NCI-H446 treated with DMSO at 0.1 percent for 48 hours (cell line): Measurements from ENCODE around the gene PLCG2.

ENCODE experiments used
- DNase-seq: peaks from one replicate; lab custom pipeline; 2025; lab: John Stamatoyannopoulos, UW

PLCG2 gene

DNA sequence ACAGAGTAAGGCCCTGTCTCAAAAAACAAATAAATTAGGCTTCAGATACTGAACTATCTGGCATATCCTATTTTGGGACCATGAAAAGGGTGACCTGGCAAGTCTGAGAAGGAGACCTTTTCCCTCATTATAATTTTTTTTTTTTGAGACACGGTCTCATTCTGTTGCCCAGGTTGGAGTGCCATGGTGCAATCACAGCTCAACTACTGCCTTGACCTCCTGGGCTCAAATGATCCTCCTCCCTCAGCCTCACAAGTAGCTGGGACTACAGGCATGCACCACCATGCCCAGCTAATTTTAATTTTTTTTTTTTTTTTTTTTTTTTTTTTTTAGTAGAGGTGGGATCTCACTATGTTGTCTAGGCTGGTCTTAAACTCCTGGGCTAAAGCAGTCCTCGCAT is 37.3 kb downstream of the PLCG2 start:
- no peak for DNase-seq

DNA sequence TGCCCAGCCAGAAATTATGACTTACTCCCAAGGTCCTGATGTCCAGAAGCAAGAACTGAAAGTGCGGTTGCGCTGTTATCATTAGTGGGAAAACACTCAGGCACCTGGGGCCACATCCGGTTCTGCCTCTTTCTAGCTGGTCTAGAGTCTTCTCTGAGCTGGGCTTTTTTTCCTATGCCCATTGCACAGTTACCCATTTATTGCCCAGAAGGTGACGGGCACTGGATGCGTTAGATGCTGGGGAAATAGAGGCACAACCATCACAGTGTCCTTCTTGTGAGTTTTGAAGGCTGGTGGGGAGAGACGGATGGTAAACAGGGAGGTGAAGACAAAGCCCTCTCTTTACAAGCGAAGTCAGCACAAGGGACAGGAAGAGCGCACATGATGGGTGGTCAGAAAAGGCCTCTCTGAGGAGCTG is 37.7 kb downstream of the PLCG2 start:
- DNase-seq = no peak

GRCh38 chr16:81817296-81817695 is 38.2 kb downstream of the PLCG2 start:
- no peak for DNase-seq

DNA sequence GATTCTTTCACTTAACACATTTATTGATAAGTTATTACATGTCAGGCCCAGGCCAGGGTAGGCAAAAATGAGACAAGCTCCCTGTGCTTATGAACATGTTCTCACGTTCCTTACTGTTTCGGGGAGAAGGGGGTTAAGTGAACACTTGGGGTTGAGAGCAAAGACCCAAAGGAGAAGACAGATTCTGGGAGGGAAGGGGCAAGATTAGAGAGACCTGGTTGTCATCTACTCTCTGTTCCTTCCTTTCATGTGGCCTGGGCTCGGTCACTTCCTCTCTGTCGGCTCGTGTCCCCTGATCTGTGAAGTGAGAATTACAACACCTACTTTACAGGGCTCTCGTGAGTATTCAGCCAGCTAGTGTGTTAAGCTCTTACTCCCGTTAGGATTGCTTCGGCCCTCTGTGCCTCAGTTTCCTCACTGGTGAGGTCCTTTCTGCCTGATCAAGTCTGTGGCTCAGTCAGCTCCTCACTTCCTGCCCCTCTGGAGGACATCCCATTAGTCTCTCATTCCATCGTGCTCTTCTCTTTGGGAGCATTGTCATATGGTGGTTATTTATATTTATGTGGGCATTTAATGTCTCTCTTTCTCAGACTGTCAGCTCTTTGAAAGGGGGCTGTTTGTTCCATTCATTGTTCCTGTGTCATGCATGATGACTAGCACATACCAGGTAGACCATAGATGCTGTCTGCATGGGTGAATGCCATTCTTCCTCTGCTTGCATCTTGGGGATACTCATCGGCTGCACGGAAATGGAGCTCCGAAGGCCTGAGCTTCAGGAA is 38.9 kb downstream of the PLCG2 start:
- no peak for DNase-seq

- DNase-seq = no peak
Measured at GRCh38 chr16:81818568-81818896, 39.4 kb downstream of the PLCG2 start.

GRCh38 chr16:81818905-81819304 is 39.8 kb downstream of the PLCG2 start:
- no peak for DNase-seq

DNA sequence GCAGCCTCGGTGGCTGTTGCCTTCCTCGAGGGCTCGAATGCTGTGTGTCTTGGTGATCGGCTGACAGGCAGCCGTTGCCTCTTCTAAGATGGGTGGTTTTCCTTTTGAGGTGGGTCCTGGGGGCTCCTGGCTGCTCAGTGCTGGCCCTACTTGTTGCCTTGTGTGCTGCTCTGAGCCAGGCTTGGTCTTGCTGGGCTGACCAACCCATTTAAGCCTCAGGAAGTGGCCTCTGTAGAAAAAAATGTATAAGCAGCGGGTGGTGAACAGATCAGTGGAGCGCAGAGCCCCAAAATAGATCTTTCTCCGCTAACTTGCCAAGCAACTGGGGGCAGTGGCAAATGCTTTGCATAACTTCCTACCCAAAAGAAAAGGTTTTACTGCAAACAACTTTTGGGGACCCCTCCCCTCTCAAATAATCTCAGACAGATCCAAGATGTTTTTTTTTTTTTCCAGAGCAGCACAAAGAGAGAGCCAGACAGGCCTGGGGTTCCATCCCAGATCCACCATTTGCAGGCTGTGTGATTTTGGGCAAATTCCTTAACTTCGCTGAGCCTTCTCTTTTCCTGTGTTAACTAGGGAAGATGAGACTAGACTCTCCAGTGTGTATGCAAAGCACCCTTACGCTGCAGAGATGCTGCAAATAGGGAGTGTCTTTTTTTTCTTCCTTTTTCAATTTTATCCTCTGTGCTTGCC is 42.5 kb downstream of the PLCG2 start:
- DNase-seq = no peak

DNA sequence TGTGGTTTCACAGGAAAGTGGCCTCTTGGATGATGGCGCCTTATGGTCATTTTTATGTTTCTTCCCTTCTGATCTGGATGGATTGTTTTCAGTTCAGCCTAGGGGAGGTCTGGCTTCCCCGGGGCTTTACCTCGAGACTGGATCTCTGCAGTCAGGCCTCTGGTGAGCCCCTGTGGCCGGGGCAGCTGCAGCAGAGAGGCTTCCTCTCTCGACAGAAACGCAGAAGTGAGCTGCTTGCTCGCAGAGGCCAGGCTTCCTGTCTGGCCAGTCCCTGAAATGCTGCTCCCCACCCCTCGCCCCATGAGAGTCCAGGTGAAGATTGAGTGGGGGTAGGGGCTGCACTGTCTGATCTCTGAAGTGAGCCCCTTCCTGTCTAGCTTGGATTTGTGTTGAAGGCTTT is 44.0 kb downstream of the PLCG2 start:
- no peak for DNase-seq

DNA sequence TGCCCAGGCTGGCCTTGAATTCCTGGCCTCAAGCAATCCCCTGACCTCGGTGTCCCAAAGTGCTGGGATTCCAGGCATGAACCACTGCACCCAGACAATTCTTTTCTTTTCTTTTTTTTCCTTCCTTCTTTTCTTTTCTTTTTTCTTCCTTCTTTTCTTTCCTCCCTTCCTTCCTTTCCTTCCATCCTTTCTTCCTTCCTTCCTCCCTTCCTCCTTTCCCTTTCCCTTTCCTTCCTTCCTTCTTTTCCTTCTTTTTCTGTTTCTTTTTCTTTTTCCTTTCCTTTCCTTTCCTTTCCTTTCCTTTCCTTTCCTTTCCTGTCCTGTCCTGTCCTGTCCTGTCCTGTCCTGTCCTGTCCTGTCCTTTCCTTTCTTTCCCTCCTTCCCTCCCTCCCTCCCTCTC is 44.6 kb downstream of the PLCG2 start:
- DNase-seq = no peak

DNA sequence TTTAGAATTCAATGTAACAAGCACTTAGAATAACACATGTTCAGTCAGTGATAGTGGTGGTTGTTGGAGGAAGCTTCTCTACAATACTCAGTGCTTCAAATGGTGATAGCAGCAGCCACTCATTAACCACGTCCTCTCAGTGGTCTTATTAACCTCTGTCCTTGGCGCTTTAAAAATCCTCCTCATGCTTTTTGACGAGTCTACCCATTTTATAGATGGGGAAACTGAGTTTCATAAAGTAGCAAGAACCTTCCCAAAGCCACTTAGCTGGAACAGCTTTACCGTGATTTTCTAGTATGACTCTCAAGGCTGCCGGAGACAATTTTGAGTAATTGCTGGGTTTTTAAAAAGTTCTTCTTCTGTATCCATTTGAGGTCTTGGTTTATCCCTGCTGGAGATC is 47.4 kb downstream of the PLCG2 start:
- no peak for DNase-seq

DNA sequence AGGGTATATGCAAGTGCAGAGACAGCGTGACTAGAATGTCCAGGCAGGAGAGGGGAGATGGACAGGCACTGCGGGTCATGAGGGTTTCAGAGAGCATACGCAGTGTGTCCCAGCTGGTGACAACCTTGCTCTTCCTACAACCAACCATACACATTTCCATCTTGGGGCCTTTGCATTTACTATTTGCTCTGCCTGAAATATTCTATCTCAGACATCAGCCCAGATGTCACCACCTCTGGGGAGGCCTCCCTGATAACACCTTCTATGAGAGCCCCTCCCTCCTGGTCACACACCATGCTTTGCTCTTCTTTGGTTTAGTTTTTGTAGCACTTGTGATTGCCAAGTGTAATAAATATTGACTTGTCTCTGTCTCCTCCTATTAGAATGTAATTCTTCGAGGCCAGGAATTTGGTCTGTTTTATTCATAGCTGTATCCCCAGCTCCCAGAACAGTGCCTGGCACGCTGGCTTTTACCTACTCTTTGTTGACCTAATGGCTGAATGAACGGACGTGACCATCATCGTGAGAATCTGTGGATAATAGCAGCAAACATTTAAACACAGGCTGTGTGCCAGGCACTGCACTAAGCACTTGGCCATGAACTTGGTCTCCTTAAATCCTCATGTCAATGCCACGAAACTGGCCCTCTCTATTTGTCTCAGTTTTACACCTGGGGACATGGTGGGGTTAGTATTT is 51.9 kb downstream of the PLCG2 start:
- DNase-seq = no peak

DNA sequence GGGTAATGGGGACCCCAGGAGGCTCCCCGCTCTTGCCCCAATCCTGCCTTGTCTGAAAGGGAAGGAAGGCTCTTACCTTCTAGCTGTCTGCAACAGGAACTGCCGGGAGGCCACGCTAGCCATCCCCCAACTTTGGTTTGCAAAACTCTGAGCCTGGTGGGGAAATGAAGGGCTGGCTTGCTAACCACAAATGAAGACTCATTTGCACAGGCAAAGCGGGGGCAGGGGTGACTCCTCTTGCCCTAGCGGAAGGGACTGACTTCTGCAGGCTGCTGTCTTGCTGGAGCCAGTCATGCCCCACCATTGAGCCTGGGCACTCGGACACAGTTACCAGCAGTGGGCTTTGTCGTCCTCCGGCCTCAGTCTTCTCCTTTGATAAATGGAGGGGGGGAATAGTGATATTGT is 52.6 kb downstream of the PLCG2 start:
- DNase-seq = no peak

DNA sequence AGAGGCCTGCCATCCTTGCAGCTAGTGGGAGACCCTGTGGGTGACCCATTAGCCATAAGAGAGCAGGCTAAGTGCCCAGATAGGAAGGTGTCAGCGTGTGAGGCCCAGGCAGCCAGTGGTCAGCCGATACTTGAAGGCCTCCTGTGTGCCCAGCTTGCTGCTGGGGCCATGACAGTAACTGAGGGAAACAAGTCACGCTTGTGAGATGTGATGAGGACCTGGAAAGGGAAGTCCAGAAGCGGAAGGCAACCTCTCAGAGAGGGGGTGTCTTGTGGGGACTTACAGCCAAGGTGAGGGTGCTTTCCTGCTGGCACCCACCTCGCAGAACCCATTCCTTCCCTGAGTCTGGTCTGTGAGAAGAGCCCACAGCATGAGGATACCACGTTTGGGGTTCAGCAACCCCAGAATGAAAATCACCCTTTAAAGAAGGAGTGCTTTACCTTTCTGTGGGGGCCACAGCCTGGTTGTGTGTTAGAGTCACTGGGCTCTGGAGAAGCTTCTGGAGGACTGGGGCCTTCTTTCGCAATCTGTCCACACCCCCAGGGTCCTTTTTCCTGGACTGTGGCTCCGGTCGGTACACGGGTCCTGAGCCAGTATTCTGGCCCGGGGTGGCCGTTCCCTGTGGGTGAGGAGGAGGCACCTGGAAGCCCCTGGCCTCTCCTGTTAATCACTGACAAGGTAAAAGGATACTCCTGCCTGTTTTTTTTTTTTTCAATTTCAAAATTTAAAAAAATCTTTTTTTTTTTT is 53.9 kb downstream of the PLCG2 start:
- no peak for DNase-seq

- DNase-seq = no peak
Measured at GRCh38 chr16:81833751-81834150, 54.7 kb downstream of the PLCG2 start.

DNA sequence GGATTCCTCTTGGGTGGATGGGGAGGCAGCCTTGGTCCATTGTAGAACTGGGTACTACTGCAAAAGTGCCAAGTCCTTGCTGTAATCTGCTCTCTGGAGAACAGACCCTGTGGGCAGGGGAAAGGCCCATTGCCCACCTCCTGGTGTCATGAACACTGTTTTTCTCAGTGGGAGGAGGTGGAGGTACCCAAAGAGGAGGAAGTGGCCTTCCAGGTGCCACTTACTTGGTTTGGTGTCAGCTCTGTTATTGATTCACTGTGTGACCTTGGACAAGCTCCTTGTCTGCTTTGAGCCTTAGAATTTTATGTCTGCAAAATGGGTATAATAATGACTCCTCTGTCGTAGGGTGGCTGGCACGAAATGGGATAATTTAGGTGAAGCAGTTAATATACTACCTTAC is 55.8 kb downstream of the PLCG2 start:
- DNase-seq = no peak

DNA sequence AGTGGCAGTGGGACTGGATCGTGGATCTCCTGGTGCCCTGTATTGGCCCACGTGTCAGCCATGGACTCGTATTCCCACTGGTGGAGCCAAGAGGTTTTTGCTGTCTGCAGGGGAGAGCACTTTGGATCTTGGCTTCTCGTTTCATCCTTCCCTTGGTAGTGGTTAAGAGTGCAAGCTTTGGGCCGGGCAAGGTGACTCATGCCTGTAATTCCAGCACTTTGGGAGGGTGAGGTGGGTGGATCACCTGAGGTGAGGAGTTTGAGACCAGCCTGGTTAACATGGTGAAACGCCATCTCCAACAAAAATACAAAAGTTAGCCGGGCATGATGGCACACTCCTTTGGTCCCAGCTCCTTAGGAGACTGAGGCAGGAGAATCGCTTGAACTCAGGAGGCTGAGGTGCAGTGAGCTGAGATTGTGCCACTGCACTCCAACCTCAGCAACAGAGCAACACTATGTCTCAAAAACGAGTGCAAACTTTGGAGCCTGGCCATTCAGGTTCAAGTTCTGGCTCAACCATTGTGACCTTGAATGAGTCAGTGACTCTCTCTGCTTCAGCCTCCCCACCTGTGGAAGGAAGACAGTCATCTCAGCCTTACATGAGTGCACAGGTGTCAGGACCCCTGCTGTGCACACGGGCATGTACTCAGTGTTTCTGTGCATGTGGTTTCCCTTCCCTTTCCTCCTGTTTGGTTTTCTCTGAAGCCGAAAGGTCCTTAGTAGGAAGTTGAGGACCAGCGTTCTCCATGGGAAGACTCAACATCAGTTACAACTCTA is 57.4 kb downstream of the PLCG2 start:
- no peak for DNase-seq

- no peak for DNase-seq
Measured at GRCh38 chr16:81837312-81837751, 58.2 kb downstream of the PLCG2 start.

DNA sequence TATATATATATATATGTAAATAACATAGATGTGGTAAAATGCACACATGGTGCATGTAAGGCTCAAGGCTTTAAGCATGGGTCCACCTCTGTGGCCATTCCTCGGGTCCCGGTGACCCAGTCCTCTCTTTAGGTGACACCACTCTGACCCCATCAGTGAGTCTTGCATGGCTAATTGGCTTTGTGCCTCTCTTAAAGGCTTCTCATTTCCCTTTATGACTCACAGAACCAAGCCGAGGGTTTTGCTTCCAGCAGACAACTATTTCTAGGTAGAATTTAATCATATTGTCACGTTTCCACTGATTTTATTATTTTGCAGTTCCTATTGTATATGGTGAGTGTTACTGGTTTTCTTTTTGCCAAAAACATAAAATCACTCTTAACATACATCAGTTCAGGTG is 59.7 kb downstream of the PLCG2 start:
- DNase-seq = no peak

GRCh38 chr16:81841722-81842121 is 62.6 kb downstream of the PLCG2 start:
- DNase-seq = no peak

GRCh38 chr16:81842564-81843242 is 63.6 kb downstream of the PLCG2 start:
- DNase-seq = no peak

DNA sequence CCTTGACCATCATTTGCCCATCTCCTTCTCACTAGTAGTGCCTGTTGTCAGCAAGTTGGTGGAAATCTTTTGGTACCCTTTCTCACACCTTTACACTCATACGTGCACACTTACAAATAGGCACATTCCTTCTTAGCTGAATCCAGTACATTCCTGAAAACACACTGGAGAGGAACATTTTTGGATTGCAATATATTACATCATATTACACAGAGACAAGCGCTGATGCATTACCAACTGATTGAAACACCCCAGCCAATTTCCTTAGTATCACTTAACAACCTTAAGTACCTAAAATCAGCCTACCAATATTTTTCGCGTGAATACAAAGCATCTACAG is 64.1 kb downstream of the PLCG2 start:
- DNase-seq = no peak
